Endothelial cell (in vitro differentiated cells): ENCODE data around the gene PPP1R14C. TPM values are rescaled to one million over a fixed set of nuclear protein-coding genes. Genes with fewer than 3 reads are reported as not detected.

Experiments
- DNase-seq: peaks from one replicate; pipeline ENCODE4 v3.0.0; 2021; ENCODE audit warnings: low spot score
- H3K27ac Mint-ChIP-seq: one replicate; pipeline ENCODE4 v1.8.0; 2021; ENCODE audit warnings: mixed read lengths, inconsistent platforms; ENCODE audit not compliant: unreplicated experiment
- H3K27me3 Mint-ChIP-seq: one replicate; pipeline ENCODE4 v1.8.0; 2021; ENCODE audit warnings: mild to moderate bottlenecking, moderate library complexity, mixed read lengths, inconsistent platforms; ENCODE audit not compliant: unreplicated experiment
- H3K36me3 Mint-ChIP-seq: one replicate; pipeline ENCODE4 v1.8.0; 2021; ENCODE audit warnings: mild to moderate bottlenecking, low read depth, mixed read lengths, inconsistent platforms; ENCODE audit not compliant: unreplicated experiment
- H3K4me1 Mint-ChIP-seq: one replicate; pipeline ENCODE4 v1.8.0; 2021; ENCODE audit warnings: mild to moderate bottlenecking, mixed read lengths, inconsistent platforms; ENCODE audit not compliant: unreplicated experiment
- H3K4me3 Mint-ChIP-seq: one replicate; pipeline ENCODE4 v1.8.0; 2021; ENCODE audit warnings: mild to moderate bottlenecking, mixed read lengths, inconsistent platforms; ENCODE audit not compliant: unreplicated experiment
- H3K9me3 Mint-ChIP-seq: one replicate; pipeline ENCODE4 v1.8.0; 2021; ENCODE audit warnings: mixed read lengths, inconsistent platforms; ENCODE audit not compliant: unreplicated experiment
- total RNA-seq: library from RNA; stranded (reverse); fragmentation: NEBNext Ultra II Directional; extraction: Animal tissue kit (Norgen Biotek cat#: 25700); gene quantifications from one replicate; pipeline ENCODE4 v1.2.1, GENCODE V29; 2021; ENCODE audit not compliant: unreplicated experiment
- TF ChIP-seq, protein P1 (sequence below): fragments of 200-600 bp; sonication (generic); IDR thresholded peaks from one replicate; pipeline ENCODE4 v1.5.0; 2021; ENCODE audit warnings: antibody characterized with exemption; ENCODE audit not compliant: unreplicated experiment

The PPP1R14C gene
- total RNA-seq, 1 donor from 2014 or later: 2.5 TPM

DNA sequence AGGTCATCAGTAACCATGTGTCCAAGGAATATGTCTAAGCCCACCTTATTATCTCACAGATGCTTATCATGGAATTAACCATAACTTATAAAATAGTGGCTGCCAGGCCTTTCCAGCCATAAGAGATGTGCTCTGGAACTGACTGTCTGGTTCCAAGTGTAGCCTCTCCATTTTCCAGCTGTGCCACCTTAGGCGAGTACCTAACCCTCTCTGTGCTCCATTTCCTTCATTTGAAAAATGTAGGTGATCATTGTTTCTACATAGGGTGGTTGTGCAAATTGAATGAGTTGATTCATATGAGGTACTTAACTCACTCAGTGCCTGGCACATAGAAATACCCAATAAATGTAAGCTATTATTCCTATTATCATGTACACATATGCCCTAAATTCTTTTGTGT, 123.5 kb downstream of the PPP1R14C start:
- H3K4me1 Mint-ChIP-seq: no peaks in the 10 kb centered on the region
- no peaks in the 10 kb centered on the region for H3K36me3 Mint-ChIP-seq
- TF ChIP-seq, protein P1, sequence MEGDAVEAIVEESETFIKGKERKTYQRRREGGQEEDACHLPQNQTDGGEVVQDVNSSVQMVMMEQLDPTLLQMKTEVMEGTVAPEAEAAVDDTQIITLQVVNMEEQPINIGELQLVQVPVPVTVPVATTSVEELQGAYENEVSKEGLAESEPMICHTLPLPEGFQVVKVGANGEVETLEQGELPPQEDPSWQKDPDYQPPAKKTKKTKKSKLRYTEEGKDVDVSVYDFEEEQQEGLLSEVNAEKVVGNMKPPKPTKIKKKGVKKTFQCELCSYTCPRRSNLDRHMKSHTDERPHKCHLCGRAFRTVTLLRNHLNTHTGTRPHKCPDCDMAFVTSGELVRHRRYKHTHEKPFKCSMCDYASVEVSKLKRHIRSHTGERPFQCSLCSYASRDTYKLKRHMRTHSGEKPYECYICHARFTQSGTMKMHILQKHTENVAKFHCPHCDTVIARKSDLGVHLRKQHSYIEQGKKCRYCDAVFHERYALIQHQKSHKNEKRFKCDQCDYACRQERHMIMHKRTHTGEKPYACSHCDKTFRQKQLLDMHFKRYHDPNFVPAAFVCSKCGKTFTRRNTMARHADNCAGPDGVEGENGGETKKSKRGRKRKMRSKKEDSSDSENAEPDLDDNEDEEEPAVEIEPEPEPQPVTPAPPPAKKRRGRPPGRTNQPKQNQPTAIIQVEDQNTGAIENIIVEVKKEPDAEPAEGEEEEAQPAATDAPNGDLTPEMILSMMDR: no peak
- H3K27me3 Mint-ChIP-seq: no peaks in the 10 kb centered on the region
- no peak for DNase-seq
- H3K9me3 Mint-ChIP-seq: no peaks in the 10 kb centered on the region
- no peak overlapping the region for H3K27ac Mint-ChIP-seq
- H3K4me3 Mint-ChIP-seq: no peak overlapping the region

DNA sequence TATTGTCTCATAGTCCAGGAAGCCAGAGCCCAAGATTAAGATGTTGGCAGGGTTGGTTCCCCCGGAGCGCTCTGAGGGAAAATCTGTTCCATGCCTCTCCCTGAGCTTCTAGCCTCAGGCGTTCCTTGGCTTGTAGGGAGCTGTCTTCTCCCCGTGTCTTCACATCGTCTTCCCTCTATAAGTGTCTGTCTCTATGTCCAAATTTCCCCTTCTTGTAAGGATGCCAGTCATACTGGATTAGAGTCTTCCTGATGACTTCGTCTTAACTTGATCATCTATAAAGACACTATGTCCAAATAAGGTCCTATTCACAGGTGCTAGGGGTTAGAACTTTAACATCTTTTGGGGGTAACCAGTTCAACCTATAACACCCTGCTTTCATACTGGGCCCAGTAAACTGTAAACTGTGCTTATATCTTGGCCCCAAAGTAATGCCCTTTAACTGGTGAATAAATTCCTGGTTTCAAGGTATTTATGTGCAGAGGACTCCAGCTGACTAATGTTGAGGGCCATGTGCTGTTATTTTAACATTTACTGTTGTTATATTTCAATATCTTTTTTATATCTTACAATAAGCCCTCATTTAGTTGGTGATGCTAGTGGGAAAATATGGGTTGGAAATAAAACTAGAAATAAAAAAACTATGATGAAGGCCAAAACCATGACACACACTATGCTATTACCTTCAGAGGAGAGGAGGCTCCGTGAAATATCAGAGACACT, 124.3 kb downstream of the PPP1R14C start:
- DNase-seq: no peak
- no peaks in the 10 kb centered on the region for H3K9me3 Mint-ChIP-seq
- no peaks in the 10 kb centered on the region for H3K36me3 Mint-ChIP-seq
- no peaks in the 10 kb centered on the region for H3K27me3 Mint-ChIP-seq
- no peak overlapping the region for H3K27ac Mint-ChIP-seq
- TF ChIP-seq, protein P1: no peak
- H3K4me1 Mint-ChIP-seq: no peaks in the 10 kb centered on the region
- no peak overlapping the region for H3K4me3 Mint-ChIP-seq

DNA sequence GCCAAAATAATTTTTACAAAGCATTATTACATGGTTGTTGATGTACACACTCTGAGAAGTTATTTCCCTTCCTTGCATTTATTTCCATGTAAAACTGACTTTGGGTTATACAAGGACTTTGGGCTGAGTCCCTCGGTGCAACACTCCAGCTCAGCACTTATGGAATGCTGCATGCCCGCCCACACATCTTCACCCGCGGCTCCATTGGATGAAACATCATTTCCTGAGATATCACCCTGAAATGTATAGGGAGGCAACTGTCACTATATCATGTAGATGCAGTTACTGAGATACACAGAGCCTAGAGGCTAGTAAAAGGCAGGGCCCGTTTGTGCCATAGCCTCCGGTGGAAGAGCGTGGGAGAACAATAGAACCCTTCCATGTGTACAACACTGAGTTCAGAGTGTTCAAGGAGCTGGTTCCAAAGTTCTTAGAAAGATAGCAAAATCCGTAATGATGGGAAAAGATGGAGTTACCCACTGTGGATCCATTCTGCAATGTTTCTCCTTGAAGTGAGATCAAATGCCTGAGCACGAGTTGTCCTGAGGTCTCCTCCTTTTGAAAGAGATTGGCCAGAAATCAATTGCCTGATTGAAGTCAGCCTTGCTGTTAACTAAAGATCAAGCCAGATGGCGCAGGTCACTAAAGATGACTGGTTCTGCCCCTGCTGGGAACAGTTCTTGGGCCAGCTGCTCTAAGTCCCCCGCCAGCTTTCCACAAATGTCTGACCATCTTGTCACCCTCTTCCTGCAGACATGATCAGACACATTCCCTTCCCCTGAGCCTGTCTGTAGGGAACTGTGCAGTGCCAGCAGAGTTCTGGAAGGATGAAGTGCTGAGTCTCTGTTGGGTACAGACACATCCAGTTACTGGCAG, 125.1 kb downstream of the PPP1R14C start:
- Mint-ChIP-seq H3K4me1 (no peaks in the 10 kb centered on the region), H3K36me3 (no peaks in the 10 kb centered on the region), H3K9me3 (no peaks in the 10 kb centered on the region), H3K27me3 (no peaks in the 10 kb centered on the region), H3K27ac (no peak overlapping the region), H3K4me3 (no peak overlapping the region)
- TF ChIP-seq, protein P1: no peak
- no peak for DNase-seq

DNA sequence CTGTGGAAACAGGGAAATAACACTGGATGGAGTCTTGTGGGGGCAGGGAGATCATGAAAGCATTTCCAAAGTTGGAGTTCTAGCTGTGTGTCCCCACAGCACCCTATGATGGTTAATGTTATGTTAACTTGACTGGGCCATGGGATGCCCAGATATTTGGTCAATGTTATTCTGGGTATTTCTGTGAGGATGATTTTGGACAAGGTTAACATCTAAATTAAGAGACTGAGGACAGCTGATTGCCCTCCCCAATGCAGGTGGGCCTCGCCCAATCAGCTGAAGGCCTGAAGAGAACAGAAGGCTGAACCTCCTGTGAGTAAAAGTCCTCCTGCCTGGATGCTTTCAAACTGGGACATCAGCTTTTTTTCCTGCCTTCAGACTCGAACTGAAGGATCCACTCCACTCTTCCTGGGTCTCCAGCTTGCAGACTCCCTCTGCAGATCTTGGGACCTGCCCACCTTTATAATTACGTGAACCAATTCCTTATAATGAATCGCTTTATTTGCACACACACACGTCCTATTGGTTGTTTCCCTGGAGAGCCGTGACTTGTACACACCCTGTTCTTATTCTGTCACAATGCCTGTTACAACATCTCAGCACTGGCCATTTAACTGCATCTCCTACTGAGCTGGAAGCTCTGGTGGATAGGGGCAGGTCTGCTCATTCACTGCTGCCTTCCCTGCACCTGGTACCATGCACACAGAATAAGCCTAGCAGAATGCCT, 126.4 kb downstream of the PPP1R14C start:
- Mint-ChIP-seq H3K9me3 (no peaks in the 10 kb centered on the region), H3K27ac (no peak overlapping the region), H3K4me3 (no peak overlapping the region), H3K4me1 (no peaks in the 10 kb centered on the region), H3K27me3 (no peaks in the 10 kb centered on the region), H3K36me3 (no peaks in the 10 kb centered on the region)
- no peak for DNase-seq
- TF ChIP-seq, protein P1: no peak
